GM18526 (cell line): ENCODE results near the gene EMX1.

Experiments
- POLR2A ChIP-seq: IDR thresholded peaks from 3 replicates; pipeline ENCODE4 v1.6.1; 2011; ENCODE audit not compliant: insufficient read length; ENCODE audit errors: extremely low read depth

Gene EMX1

GRCh38 chr2:72943540-72944395, 26.4 kb downstream of the EMX1 start:
- TF ChIP-seq POLR2A: no peak

- TF ChIP-seq POLR2A: no peak
These were observed 27.6 kb downstream of the EMX1 start for GRCh38 chr2:72944804-72945449.

GRCh38 chr2:72945450-72946019, 28.2 kb downstream of the EMX1 start:
- TF ChIP-seq POLR2A: no peak

GRCh38 chr2:72946466-72946865, 29.1 kb downstream of the EMX1 start:
- TF ChIP-seq POLR2A: no peak

GRCh38 chr2:72947952-72948830, 30.9 kb downstream of the EMX1 start:
- no peak for TF ChIP-seq POLR2A

GRCh38 chr2:72949045-72949444, 31.7 kb downstream of the EMX1 start:
- TF ChIP-seq POLR2A: no peak

- TF ChIP-seq POLR2A: no peak
These were observed 32.3 kb downstream of the EMX1 start for GRCh38 chr2:72949642-72950041.

- no peak for TF ChIP-seq POLR2A
These were observed 33.4 kb downstream of the EMX1 start for GRCh38 chr2:72950558-72951255.

GRCh38 chr2:72951303-72952095, 34.2 kb downstream of the EMX1 start:
- TF ChIP-seq POLR2A: no peak

- no peak for TF ChIP-seq POLR2A
These were observed 34.9 kb downstream of the EMX1 start for GRCh38 chr2:72952110-72952823.

- no peak for TF ChIP-seq POLR2A
These were observed 35.6 kb downstream of the EMX1 start for GRCh38 chr2:72952961-72953360.

GRCh38 chr2:72953528-72953927, 36.2 kb downstream of the EMX1 start:
- TF ChIP-seq POLR2A: no peak

GRCh38 chr2:72953976-72954375, 36.7 kb downstream of the EMX1 start:
- TF ChIP-seq POLR2A: no peak
